Muscle layer of colon (tissue), 2 donors: Measurements from ENCODE around the gene ZNF644.

Experiments used
- H3K27ac ChIP-seq: one replicate; pipeline ENCODE4 v1.7.0; 2013; ENCODE audit warnings: low read depth, mild to moderate bottlenecking, low read length, moderate library complexity
- H3K27me3 ChIP-seq, 2 donors: one replicate each; pipeline ENCODE4 v1.7.0; 2013; ENCODE audit warnings: low read length in 2 of 2, mild to moderate bottlenecking in 2 of 2; ENCODE audit not compliant: insufficient read depth in 2 of 2, control insufficient read depth in 1 of 2
- H3K36me3 ChIP-seq: one replicate; pipeline ENCODE4 v1.7.0; 2013; ENCODE audit warnings: mild to moderate bottlenecking, low read length; ENCODE audit not compliant: insufficient read depth
- H3K4me1 ChIP-seq: one replicate; pipeline ENCODE4 v1.7.0; 2013; ENCODE audit warnings: mild to moderate bottlenecking, low read length; ENCODE audit not compliant: insufficient read depth
- H3K4me3 ChIP-seq, 2 donors: one replicate each; pipeline ENCODE4 v1.7.0; 2013; ENCODE audit warnings: low read length in 2 of 2, low read depth in 1 of 2, mild to moderate bottlenecking in 1 of 2, moderate library complexity in 1 of 2
- H3K9ac ChIP-seq: one replicate; pipeline ENCODE4 v1.7.0; 2013; ENCODE audit warnings: low read length
- H3K9me3 ChIP-seq: one replicate; pipeline ENCODE4 v1.7.0; 2013; ENCODE audit warnings: mild to moderate bottlenecking, low read length
- donor health status: abdominal sarcoma.
- donor health status: Adenocarcinoma of cecum.

ZNF644 gene

DNA sequence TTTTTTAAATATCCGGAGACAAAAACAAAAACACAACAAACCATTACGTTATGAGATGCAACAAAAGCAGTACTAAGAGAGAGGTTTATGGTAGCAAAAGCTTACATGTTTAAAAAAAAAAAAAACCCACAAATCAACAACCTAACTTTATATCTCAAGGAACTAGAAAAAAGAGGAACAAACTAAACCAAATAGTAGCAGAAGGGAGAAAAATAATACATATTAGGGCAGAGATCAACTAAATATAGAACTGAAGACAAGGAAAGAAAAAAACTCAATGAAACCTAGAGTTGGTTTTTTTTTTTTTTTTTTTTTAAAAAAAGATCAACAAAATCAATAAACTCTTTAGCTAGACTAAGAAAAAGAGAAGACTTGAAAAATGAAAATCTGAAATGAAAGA lies 34.9 kb downstream of the ZNF644 start:
- no peaks in the 10 kb centered on the region for H3K27me3 ChIP-seq
- H3K9ac ChIP-seq: no peak overlapping the region
- no peaks in the 10 kb centered on the region for H3K36me3 ChIP-seq
- H3K27ac ChIP-seq: no peak overlapping the region
- peaks cover 4% of the 10 kb centered on the region for H3K4me1 ChIP-seq
- no peak overlapping the region for H3K4me3 ChIP-seq
- H3K9me3 ChIP-seq: no peaks in the 10 kb centered on the region

DNA sequence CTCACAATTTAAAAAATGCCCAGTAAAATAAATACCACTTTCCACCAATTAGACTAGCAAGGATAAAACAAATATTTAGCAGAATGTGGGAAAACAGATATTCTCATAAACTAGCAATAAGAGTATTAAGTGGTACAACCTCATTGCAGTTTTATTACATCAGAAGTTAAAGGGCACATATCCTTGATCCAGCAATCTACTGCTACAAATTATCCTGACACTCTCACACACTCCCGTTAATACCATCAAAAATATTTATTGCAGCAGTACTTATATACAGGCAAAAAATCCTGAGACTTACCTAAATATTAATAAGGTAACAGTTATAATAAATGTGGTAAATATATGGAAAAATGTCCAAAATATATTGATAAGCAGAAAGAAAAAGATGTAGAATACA lies 44.3 kb downstream of the ZNF644 start:
- Histone ChIP-seq H3K4me1 (peaks cover 5% of the 10 kb centered on the region), H3K9me3 (no peaks in the 10 kb centered on the region), H3K27ac (no peak overlapping the region), H3K9ac (no peak overlapping the region), H3K36me3 (peaks cover 4% of the 10 kb centered on the region), H3K27me3 (no peaks in the 10 kb centered on the region), H3K4me3 (no peak overlapping the region)

DNA sequence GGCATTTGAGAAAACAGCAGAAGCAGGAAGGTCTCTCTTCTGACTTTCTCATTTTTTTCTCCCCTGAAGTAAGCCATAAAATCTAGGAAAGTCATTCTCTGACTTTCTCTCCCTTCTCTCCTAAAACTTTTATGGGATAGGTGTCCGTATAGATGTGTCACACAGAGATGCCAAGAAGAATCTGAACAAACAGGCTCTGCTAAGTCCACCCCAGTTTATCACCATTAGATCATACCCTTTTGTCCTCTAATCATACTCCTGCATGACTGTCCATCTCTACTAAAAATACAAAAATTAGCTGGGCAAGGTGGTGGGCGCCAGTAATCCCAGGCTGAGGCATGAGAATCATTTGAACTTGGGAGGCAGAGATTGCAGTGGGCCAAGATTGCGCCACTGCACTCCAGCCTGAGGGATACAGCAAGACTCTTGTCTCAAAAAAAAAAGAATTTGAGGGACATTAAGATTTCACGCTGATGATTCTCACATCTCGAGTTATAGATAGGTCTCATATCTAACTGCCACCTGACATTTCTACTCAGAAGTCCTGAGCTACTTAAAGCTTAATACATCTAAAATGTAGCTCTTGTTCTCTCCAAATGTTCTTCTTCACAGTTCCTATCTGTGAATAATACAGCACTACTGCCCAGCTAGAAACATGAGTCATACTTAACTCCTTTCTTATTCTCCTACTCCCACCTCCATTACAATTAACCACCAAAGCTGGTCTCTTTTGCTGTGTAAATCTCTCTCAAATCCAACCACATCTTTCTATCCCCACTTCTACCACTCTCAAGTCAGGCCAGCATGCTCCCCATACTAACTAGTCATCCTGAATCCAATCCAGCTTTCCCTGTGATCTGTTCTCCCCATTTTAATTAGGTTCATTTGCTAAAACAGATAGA lies 47.7 kb downstream of the ZNF644 start:
- no peak overlapping the region for H3K27ac ChIP-seq
- no peaks in the 10 kb centered on the region for H3K9me3 ChIP-seq
- H3K4me1 ChIP-seq: peaks cover 6% of the 10 kb centered on the region
- H3K4me3 ChIP-seq: no peak overlapping the region
- no peak overlapping the region for H3K9ac ChIP-seq
- H3K27me3 ChIP-seq: no peaks in the 10 kb centered on the region
- peaks cover 4% of the 10 kb centered on the region for H3K36me3 ChIP-seq

DNA sequence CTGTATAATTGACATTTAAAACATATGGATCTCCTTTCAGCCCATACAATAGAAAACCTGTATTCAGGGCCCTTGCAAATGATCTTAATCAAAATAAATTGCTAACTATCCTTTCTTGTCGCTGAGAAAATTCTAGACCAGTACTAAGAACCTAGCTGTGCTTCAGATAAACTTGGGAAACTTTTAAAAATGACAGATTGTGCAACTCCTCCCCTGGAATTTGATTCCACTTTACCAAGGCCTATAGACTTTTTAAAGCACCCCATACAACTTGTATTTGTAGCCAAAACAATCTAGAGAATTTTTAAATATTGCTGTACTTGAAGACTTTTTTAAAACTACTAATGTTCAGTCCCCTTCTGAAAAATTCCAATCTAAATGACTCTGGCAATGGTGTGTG lies 51.6 kb downstream of the ZNF644 start:
- Histone ChIP-seq H3K36me3 (peaks cover 4% of the 10 kb centered on the region), H3K9me3 (no peaks in the 10 kb centered on the region), H3K9ac (no peak overlapping the region), H3K4me1 (peaks cover 8% of the 10 kb centered on the region), H3K27me3 (no peaks in the 10 kb centered on the region), H3K4me3 (no peak overlapping the region), H3K27ac (no peak overlapping the region)

DNA sequence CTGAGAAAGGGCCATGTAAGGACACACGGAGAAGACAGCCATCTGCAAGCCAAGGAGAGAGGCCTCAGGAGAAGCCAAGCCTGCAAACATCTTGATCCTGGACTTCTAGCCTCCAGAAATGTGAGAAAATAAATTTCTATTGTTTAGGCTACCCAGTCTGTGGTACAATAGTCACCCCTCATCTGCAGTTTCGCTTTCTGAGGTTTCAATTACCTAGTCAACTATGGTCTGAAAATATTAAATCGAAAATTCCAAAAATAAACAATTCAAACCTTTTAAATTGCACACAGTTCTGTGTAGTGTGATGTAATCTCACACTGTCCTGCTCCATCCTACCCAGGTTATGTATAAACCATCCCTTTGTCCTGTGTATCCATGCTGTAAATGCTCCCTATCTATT lies 52.6 kb downstream of the ZNF644 start:
- H3K36me3 ChIP-seq: peaks cover 4% of the 10 kb centered on the region
- H3K4me1 ChIP-seq: peaks cover 3% of the 10 kb centered on the region
- no peaks in the 10 kb centered on the region for H3K27me3 ChIP-seq

DNA sequence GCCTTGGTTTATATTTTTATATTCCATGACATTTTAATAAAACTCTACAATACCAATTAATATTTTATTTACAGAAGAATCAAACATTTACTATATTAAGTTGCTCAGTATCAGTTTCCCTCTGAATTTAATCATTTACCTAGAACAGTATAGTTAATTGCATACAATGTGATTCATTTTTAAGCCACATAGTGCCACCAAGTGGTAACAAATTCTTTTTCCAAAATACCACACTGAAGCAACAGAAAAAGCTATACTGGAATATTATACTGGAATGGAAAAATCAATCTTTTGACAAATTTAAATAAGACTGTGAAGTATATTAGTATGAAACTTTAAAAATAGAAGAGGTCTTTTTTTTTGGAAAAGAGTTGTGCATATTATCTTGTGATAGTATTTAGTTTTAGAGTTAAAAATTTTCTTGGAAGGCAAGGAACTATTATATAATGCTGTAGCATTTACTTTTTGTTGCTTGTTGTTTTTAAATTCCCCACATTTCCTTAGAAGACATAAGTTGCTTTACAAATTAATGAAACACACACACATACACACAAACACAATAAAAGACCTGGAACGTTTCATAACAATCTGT lies 57.3 kb downstream of the ZNF644 start:
- Histone ChIP-seq H3K9ac (no peak overlapping the region), H3K9me3 (no peaks in the 10 kb centered on the region), H3K4me1 (peaks cover 3% of the 10 kb centered on the region), H3K27ac (no peak overlapping the region), H3K36me3 (no peaks in the 10 kb centered on the region), H3K4me3 (no peak overlapping the region), H3K27me3 (no peaks in the 10 kb centered on the region)

More for the DNA sequence above, 52.6 kb downstream of the ZNF644 start:
- Histone ChIP-seq H3K4me3 (no peak overlapping the region), H3K9ac (no peak overlapping the region), H3K27ac (no peak overlapping the region), H3K9me3 (no peaks in the 10 kb centered on the region)

DNA sequence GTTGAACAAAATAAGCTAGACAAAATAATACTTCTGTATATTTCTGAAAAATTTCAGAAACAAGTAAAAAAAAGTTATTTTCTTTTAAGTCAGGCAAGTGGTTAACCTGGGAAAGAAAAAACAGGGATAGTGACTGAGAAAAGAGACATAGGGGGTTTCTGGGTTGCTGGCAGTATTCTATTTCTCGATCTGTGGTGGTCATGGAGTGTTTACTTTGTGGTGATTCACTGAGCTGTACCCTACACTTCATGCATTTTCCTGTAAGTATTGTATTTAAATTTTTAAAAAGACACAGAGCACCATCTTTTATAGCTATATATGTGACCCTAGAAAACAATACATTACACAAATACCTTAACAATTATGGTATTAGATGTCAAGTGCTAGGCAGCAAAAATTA lies 58.2 kb downstream of the ZNF644 start:
- no peaks in the 10 kb centered on the region for H3K36me3 ChIP-seq
- H3K4me3 ChIP-seq: no peak overlapping the region
- H3K27ac ChIP-seq: no peak overlapping the region
- H3K9me3 ChIP-seq: no peaks in the 10 kb centered on the region
- no peak overlapping the region for H3K9ac ChIP-seq
- no peaks in the 10 kb centered on the region for H3K4me1 ChIP-seq
- no peaks in the 10 kb centered on the region for H3K27me3 ChIP-seq

DNA sequence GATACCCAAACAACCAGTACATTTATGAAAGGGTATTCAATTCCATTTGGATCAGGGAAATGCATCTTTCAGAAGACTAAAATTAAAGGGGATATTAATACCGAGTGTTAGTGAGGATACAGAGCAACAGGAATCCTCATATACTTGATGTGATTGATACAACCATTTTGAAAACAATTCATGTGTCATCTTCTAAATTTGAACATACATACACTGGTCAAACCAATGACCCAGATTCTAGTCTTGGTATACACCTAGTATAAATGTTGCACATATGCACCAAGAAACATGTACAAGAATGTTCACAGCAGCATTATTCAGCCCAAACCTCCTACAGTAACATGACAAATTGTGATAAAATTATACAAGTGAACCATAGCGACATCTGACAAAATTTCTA lies 58.6 kb downstream of the ZNF644 start:
- H3K36me3 ChIP-seq: no peaks in the 10 kb centered on the region
- H3K4me3 ChIP-seq: no peak overlapping the region
- no peak overlapping the region for H3K27ac ChIP-seq
- no peaks in the 10 kb centered on the region for H3K27me3 ChIP-seq
- no peak overlapping the region for H3K9ac ChIP-seq
- no peaks in the 10 kb centered on the region for H3K4me1 ChIP-seq
- H3K9me3 ChIP-seq: no peaks in the 10 kb centered on the region

DNA sequence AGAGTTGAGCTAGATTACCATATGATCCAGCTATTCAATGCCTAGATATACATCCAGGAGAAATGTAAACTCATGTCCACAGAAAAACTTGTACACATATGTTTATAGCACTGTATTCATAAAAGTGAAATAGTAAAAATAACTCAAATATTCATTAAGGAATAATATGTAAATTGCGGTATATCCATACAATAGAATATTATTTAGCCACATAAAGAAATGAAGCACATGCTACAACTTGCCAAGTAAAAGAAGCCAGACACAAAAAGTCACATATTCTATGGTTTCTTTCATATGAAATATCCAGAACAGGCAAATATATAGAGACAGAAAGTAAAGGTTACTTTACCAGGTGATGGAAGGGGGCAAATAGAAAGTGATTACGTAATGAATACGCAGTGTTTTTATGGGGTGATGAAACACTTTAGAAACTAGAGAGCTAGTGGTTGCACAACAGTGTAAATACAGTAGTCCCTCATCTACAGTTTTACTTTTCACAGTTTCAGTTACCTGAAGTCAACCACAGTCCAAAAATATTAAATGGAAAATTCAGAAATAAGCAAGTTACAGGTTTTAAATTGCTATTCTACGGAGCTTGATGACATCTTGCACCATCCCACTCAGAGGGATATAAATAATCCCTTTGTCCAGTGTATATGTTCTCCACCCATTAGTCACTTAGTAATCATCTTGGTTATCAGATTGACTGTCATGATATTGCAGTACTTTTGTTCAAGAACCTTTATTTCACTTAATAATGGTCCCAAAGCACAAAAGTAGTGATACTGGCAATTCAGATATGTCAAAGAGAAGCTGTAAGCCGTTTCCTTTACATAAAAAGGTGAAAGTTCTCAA lies 62.3 kb downstream of the ZNF644 start:
- Histone ChIP-seq H3K36me3 (no peaks in the 10 kb centered on the region), H3K9me3 (no peaks in the 10 kb centered on the region), H3K4me1 (no peaks in the 10 kb centered on the region), H3K9ac (no peak overlapping the region), H3K27ac (no peak overlapping the region), H3K4me3 (no peak overlapping the region), H3K27me3 (no peaks in the 10 kb centered on the region)

DNA sequence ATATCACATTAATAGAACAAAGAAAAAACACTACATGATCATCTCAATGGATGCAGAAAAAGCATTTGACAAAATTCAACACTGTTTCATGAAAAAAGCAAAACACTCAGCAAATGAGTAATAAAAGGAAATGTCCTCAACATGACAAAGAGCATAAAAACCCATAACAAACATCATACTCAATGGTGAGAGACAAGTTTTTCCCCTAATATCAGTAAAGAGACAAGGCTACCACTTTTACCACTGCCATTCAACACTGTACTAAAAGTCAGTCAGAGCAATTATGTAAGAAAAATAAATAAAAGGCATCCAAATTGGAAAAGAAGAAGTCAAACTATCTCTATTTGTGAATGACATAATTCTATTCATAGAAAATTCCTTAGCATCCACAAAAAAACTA lies 64.3 kb downstream of the ZNF644 start:
- H3K27ac ChIP-seq: no peak overlapping the region
- no peaks in the 10 kb centered on the region for H3K9me3 ChIP-seq

DNA sequence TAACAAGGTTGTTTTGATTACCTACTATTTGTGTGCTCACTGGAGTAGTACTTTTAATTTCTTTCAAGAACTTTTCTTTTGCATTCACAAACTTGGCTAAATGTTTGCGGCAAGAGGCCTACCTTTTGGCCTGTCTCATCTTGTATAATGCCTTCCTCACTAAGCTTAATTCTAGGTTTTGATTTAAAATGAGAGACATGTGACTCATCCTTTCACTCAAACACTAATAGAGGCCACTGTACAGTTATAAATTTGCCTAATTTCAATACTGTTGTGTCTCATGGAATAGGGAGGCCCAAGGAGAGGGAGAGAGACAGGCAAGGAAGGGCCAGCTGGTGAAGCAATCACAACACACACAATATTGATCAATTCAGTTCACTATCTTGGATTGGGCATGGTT lies 66.1 kb downstream of the ZNF644 start:
- Histone ChIP-seq H3K36me3 (no peaks in the 10 kb centered on the region), H3K4me1 (peaks cover 10% of the 10 kb centered on the region), H3K27ac (no peak overlapping the region), H3K27me3 (no peaks in the 10 kb centered on the region), H3K9ac (no peak overlapping the region), H3K4me3 (no peak overlapping the region), H3K9me3 (no peaks in the 10 kb centered on the region)

More for the DNA sequence above, 64.3 kb downstream of the ZNF644 start:
- Histone ChIP-seq H3K4me1 (no peaks in the 10 kb centered on the region), H3K27me3 (no peaks in the 10 kb centered on the region), H3K9ac (no peak overlapping the region), H3K36me3 (no peaks in the 10 kb centered on the region), H3K4me3 (no peak overlapping the region)
